Measurements from ENCODE around the gene COL18A1. TPM values are rescaled to one million over a fixed set of nuclear protein-coding genes. Genes with fewer than 3 reads are reported as not detected.

Gene COL18A1
- total RNA-seq, 1 experiment from 2014 or later: 77.0 TPM

- H3K4me2 ChIP-seq (ENCODE audit: low read length): peak overlapping the region; percentile 71
- H3K27ac ChIP-seq (ENCODE audit: low read length): no peak overlapping the region
- intact Hi-C loops (cut with micrococcal nuclease): no loop called here
- H3K9me2 ChIP-seq (replicated peaks; ENCODE audit: low read length): no peaks in the 10 kb centered on the region
- peaks cover 49% of the 10 kb centered on the region for H3K4me1 ChIP-seq (ENCODE audit: insufficient read depth, low read length)
- peak overlapping the region; percentile 48; the same call in 1 of the 2 replicates for H3K4me3 ChIP-seq (ENCODE audit: low read length)
- no peak overlapping the region for H3K9ac ChIP-seq (ENCODE audit: low read length)
- no peaks in the 10 kb centered on the region for H3F3A ChIP-seq (ENCODE audit: low read length, unreplicated experiment)
- BruUV-seq (replicated peaks): no TSS peak
- H3K9me3 ChIP-seq (ENCODE audit: low read length): peaks cover 7% of the 10 kb centered on the region; the same call in 1 of the 2 replicates
- POLR2A ChIA-PET (ENCODE audit: unreplicated experiment): no interaction called here
- H3K36me3 ChIP-seq (ENCODE audit: low read depth, low read length): no peaks in the 10 kb centered on the region; the same call in 1 of the 2 replicates
- CTCF ChIA-PET: no interaction called here
- ATAC-seq (no peak), DNase-seq (no peak)
- no peaks in the 10 kb centered on the region for H3K27me3 ChIP-seq (ENCODE audit: low read length)
- peaks cover 34% of the 10 kb centered on the region for H3K79me2 ChIP-seq (ENCODE audit: low read length)
- TF ChIP-seq EZH2 (IDR thresholded peaks at IDR 0.05; ENCODE audit: low read length, unreplicated experiment) (no peak), CTCF (conservative IDR thresholded peaks at IDR 0.05; ENCODE audit: low read depth, low read length) (no peak), EZH2phosphoT487 (IDR thresholded peaks at IDR 0.05; ENCODE audit: borderline replicate concordance, low read length) (no peak)
- H4K20me1 ChIP-seq (ENCODE audit: low read length): peaks cover 5% of the 10 kb centered on the region; the same call in 1 of the 2 replicates
- H2AFZ ChIP-seq (ENCODE audit: low read length): peak overlapping the region; percentile 55
Measured at GRCh38 chr21:45403825-45404729, 888 bp upstream of the COL18A1 start.

- peaks cover 7% of the 10 kb centered on the region; the same call in 1 of the 2 replicates for H3K9me3 ChIP-seq (ENCODE audit: low read length)
- H3K4me2 ChIP-seq (ENCODE audit: low read length): peak overlapping the region; percentile 88
- H3K4me3 ChIP-seq (ENCODE audit: low read length): peak overlapping the region; percentile 68
- peaks cover 46% of the 10 kb centered on the region for H3K79me2 ChIP-seq (ENCODE audit: low read length)
- peak overlapping the region; percentile 30; the same call in 1 of the 2 replicates for H3K27ac ChIP-seq (ENCODE audit: low read length)
- peaks cover 49% of the 10 kb centered on the region for H3K4me1 ChIP-seq (ENCODE audit: insufficient read depth, low read length)
- intact Hi-C loops (cut with micrococcal nuclease): no loop called here
- ChIA-PET POLR2A (ENCODE audit: unreplicated experiment) (no interaction called here), CTCF (no interaction called here)
- H3K27me3 ChIP-seq (ENCODE audit: low read length): no peaks in the 10 kb centered on the region
- DNase-seq: peak; percentile 52
- TF ChIP-seq EZH2phosphoT487 (IDR thresholded peaks at IDR 0.05; ENCODE audit: borderline replicate concordance, low read length) (no peak), CTCF (conservative IDR thresholded peaks at IDR 0.05; ENCODE audit: low read depth, low read length) (no peak), EZH2 (IDR thresholded peaks at IDR 0.05; ENCODE audit: low read length, unreplicated experiment) (no peak)
- H3K36me3 ChIP-seq (ENCODE audit: low read depth, low read length): no peaks in the 10 kb centered on the region; the same call in 1 of the 2 replicates
- peak; percentile 70 for ATAC-seq
- no peaks in the 10 kb centered on the region for H3F3A ChIP-seq (ENCODE audit: low read length, unreplicated experiment)
- peaks cover 5% of the 10 kb centered on the region; the same call in 1 of the 2 replicates for H4K20me1 ChIP-seq (ENCODE audit: low read length)
- BruUV-seq (replicated peaks): no TSS peak
- no peaks in the 10 kb centered on the region for H3K9me2 ChIP-seq (replicated peaks; ENCODE audit: low read length)
- H2AFZ ChIP-seq (ENCODE audit: low read length): peak overlapping the region; percentile 38; the same call in 1 of the 2 replicates
- peak overlapping the region; percentile 77 for H3K9ac ChIP-seq (ENCODE audit: low read length)
Measured at GRCh38 chr21:45405271-45405818, 380 bp downstream of the COL18A1 start.
